ENCODE results near the gene NFAM1. TPM values are rescaled to one million over a fixed set of nuclear protein-coding genes. Genes with fewer than 3 reads are reported as not detected.
A peak's percentile ranks its signal among the peaks of the same experiment; 100 is the strongest.

Gene NFAM1
- total RNA-seq, 1 experiment from 2014 or later: 0.18 TPM

GRCh38 chr22:42387631-42388030, 44.6 kb downstream of the NFAM1 start:
- Histone ChIP-seq H3K27ac (no peak overlapping the region), H3K9me3 (replicated peaks) (no peaks in the 10 kb centered on the region), H3K4me1 (peaks cover 7% of the 10 kb centered on the region), H3K27me3 (peaks cover 5% of the 10 kb centered on the region; the same call in 1 of the 2 replicates), H3K36me3 (no peaks in the 10 kb centered on the region), H3K4me3 (no peak overlapping the region)
- no peak for DNase-seq

- Histone ChIP-seq H3K9me3 (replicated peaks) (no peaks in the 10 kb centered on the region), H3K4me1 (peaks cover 7% of the 10 kb centered on the region), H3K27ac (no peak overlapping the region), H3K4me3 (no peak overlapping the region), H3K36me3 (no peaks in the 10 kb centered on the region), H3K27me3 (peaks cover 5% of the 10 kb centered on the region; the same call in 1 of the 2 replicates)
- no peak for DNase-seq
Measured at GRCh38 chr22:42385696-42386095, 46.5 kb downstream of the NFAM1 start.

DNA sequence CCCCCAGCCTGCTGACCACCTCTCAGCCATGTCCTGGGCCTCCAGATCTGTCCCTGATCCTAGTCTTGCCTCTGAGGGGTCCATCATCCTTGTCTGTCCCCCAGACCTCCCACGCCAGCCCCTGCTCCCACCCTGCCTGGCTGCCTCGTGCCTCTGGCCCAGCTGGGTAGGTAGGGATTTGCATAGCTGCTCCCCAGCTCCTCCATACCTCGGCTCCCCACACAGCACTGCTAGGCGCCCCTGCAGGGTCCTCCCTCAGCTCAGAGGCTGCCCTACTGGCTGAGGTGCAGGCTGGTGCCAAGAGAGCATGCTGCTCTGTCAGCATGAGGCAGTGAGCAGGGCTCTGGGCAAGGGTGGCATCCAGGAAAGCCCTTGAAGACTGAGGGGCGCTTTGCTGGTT, 47.7 kb downstream of the NFAM1 start:
- H3K4me3 ChIP-seq: no peak overlapping the region
- peaks cover 7% of the 10 kb centered on the region for H3K4me1 ChIP-seq
- no peaks in the 10 kb centered on the region for H3K36me3 ChIP-seq
- H3K27ac ChIP-seq: no peak overlapping the region
- H3K9me3 ChIP-seq (replicated peaks): no peaks in the 10 kb centered on the region
- H3K27me3 ChIP-seq: peaks cover 5% of the 10 kb centered on the region; the same call in 1 of the 2 replicates
- DNase-seq: no peak

DNA sequence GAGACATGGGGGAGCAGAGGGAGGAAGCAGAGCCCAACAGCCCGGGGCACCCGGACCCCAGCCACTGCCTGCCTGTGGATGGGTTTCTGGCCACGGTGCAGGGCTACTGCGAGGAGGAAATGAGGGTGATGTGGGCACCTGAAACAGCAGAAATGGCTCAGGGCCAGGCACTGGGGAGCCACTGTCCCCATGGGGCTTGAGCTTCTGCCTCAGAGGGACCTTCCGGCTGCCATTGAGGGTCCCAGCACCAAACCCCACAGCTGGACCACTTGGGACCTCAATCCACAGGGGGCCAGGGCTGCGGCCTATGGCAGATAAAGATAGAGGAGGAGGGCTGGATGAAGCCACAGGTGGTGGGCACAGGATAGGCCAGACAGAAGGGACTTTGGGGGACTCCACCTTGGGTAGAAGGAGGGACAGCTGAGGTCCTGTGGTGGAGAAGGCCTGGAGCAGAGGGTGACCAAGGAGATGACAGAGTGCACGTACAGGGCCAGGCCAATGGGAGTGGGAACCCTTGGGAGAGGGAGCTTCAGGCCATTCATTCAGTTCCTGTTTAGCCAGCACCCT, 48.3 kb downstream of the NFAM1 start:
- Histone ChIP-seq H3K4me1 (peaks cover 5% of the 10 kb centered on the region), H3K4me3 (no peak overlapping the region), H3K27me3 (peaks cover 5% of the 10 kb centered on the region; the same call in 1 of the 2 replicates), H3K36me3 (no peaks in the 10 kb centered on the region), H3K9me3 (replicated peaks) (no peaks in the 10 kb centered on the region), H3K27ac (no peak overlapping the region)
- no peak for DNase-seq

GRCh38 chr22:42383287-42383686, 48.9 kb downstream of the NFAM1 start:
- DNase-seq: no peak
- no peaks in the 10 kb centered on the region for H3K9me3 ChIP-seq (replicated peaks)
- H3K27ac ChIP-seq: no peak overlapping the region
- no peak overlapping the region for H3K4me3 ChIP-seq
- no peaks in the 10 kb centered on the region for H3K4me1 ChIP-seq
- peaks cover 5% of the 10 kb centered on the region; the same call in 1 of the 2 replicates for H3K27me3 ChIP-seq
- no peaks in the 10 kb centered on the region for H3K36me3 ChIP-seq

GRCh38 chr22:42380769-42381551, 51.2 kb downstream of the NFAM1 start:
- no peaks in the 10 kb centered on the region for H3K36me3 ChIP-seq
- DNase-seq: no peak
- no peak overlapping the region for H3K4me3 ChIP-seq
- peaks cover 5% of the 10 kb centered on the region; the same call in 1 of the 2 replicates for H3K27me3 ChIP-seq
- no peaks in the 10 kb centered on the region for H3K9me3 ChIP-seq (replicated peaks)
- H3K27ac ChIP-seq: no peak overlapping the region
- H3K4me1 ChIP-seq: no peaks in the 10 kb centered on the region

- no peaks in the 10 kb centered on the region for H3K36me3 ChIP-seq
- H3K9me3 ChIP-seq (replicated peaks): no peaks in the 10 kb centered on the region
- no peaks in the 10 kb centered on the region for H3K4me1 ChIP-seq
- H3K27ac ChIP-seq: no peak overlapping the region
- peaks cover 5% of the 10 kb centered on the region; the same call in 1 of the 2 replicates for H3K27me3 ChIP-seq
- no peak for DNase-seq
- H3K4me3 ChIP-seq: no peak overlapping the region
Measured at GRCh38 chr22:42379966-42380537, 52.2 kb downstream of the NFAM1 start.

GRCh38 chr22:42376711-42377554, 55.3 kb downstream of the NFAM1 start:
- H3K36me3 ChIP-seq: no peaks in the 10 kb centered on the region
- H3K27ac ChIP-seq: no peak overlapping the region
- H3K4me3 ChIP-seq: no peak overlapping the region
- no peaks in the 10 kb centered on the region for H3K4me1 ChIP-seq
- peak in 1 of 2 experiments; percentile 28 for DNase-seq
- no peaks in the 10 kb centered on the region for H3K27me3 ChIP-seq
- H3K9me3 ChIP-seq (replicated peaks): no peaks in the 10 kb centered on the region

DNA sequence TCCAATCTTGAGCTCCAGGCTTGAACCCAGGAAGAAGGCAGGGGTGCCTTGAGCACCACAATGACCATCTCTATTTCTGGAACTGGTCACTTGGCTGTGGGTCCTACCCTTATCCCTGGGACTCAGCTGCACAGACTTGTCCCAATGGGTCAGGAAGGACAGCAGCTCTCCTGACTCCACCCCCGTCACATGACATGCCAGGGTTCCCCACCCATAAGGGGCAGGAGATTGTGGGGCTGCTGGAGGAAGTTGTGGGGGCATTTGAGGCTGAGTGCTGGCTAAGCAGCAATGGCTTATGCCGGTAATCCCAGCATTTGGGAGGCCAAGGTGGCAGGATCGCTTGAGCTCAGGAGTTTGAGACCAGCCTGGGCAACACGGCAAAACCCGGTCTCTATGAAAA, 56.2 kb downstream of the NFAM1 start:
- Histone ChIP-seq H3K27ac (no peak overlapping the region), H3K36me3 (no peaks in the 10 kb centered on the region), H3K4me3 (no peak overlapping the region), H3K9me3 (replicated peaks) (no peaks in the 10 kb centered on the region), H3K27me3 (no peaks in the 10 kb centered on the region), H3K4me1 (no peaks in the 10 kb centered on the region)
- DNase-seq: no peak

- H3K9me3 ChIP-seq (replicated peaks): no peaks in the 10 kb centered on the region
- H3K4me1 ChIP-seq: peaks cover 9% of the 10 kb centered on the region
- H3K27ac ChIP-seq: no peak overlapping the region
- no peak for DNase-seq
- H3K27me3 ChIP-seq: peaks cover 9% of the 10 kb centered on the region; the same call in 1 of the 2 replicates
- H3K4me3 ChIP-seq: no peak overlapping the region
- no peaks in the 10 kb centered on the region for H3K36me3 ChIP-seq
Measured at GRCh38 chr22:42372976-42373375, 59.2 kb downstream of the NFAM1 start.

DNA sequence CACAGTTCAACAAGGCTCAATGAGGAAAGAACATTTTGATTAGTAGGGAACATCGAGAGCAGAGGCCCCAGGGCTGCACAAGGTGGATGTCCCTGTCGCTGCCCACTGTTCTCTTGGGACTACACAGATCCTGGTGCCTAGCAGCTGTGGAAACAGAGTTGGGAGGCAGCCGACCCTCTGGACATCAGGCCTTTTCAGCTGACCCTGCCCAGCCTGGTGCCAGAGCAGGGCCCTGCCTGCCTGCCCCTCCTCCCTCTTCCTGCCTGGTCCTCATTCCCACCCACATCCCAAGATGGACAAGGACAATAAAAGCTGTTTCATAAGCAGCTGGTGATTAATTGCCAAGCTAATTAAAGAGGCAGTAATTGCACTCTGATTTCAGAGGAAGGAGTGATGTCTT, 60.7 kb downstream of the NFAM1 start:
- Histone ChIP-seq H3K27me3 (peaks cover 14% of the 10 kb centered on the region; the same call in 1 of the 2 replicates), H3K27ac (no peak overlapping the region), H3K9me3 (replicated peaks) (no peaks in the 10 kb centered on the region)

DNA sequence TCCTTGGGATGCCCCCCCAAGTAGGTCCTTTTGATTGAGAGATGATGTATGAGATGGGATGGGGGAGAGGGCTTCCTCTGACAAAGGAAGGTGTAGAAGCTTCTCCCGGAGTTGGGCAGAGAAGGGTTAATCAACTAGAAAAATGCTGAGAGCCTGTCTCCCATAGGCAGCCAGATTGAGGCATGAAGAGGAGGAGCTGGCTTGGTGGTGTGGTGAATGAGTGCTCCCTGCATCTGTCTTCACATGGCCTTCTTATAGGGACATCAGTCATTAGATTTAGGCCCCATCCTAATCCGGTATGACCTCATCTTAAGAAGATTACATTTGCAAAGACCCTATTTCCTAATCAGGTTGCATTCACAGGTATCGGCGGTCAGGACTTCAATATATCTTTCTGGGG, 61.1 kb downstream of the NFAM1 start:
- peaks cover 9% of the 10 kb centered on the region for H3K4me1 ChIP-seq
- DNase-seq: no peak
- H3K27me3 ChIP-seq: peaks cover 14% of the 10 kb centered on the region; the same call in 1 of the 2 replicates
- H3K36me3 ChIP-seq: no peaks in the 10 kb centered on the region
- H3K27ac ChIP-seq: no peak overlapping the region
- H3K9me3 ChIP-seq (replicated peaks): no peaks in the 10 kb centered on the region
- H3K4me3 ChIP-seq: no peak overlapping the region

More for the DNA sequence above, 60.7 kb downstream of the NFAM1 start:
- Histone ChIP-seq H3K4me1 (peaks cover 9% of the 10 kb centered on the region), H3K4me3 (no peak overlapping the region), H3K36me3 (no peaks in the 10 kb centered on the region)
- DNase-seq: no peak

- DNase-seq: peak; percentile 90 to 94
- Histone ChIP-seq H3K4me3 (peak overlapping the region; percentile 59), H3K27ac (no peak overlapping the region), H3K27me3 (peaks cover 14% of the 10 kb centered on the region; the same call in 1 of the 2 replicates), H3K9me3 (replicated peaks) (no peaks in the 10 kb centered on the region), H3K36me3 (no peaks in the 10 kb centered on the region), H3K4me1 (peaks cover 23% of the 10 kb centered on the region)
Measured at GRCh38 chr22:42369250-42370041, 62.8 kb downstream of the NFAM1 start.
